ENCODE results near the gene TAGAP.

DNA sequence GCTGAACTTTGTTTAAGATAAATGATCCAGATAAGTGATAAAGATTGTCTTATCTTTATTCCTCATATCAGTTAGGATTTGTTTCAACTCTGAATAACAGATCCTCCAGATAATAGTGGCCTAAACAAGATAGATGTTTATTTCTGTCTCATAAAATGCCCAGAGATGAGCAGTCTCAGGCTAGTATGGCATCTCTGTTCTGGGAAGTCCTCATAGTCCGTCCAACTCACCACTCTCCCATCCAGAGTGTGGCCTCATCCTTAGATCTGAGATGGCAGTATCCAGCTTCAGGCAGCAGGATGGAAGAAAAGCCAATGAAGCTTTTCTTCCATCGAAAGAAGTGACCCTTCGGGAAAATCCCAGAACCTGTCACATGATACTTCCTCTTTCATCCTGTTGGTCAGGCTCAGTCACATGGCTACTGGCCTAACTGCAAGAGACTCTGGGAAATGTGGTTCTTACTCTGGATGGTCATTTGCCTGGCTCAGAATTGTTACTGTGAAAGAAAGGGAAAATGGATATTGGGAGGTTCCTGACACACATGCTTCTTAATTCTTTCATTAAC is 29.4 kb upstream of the TAGAP start:
- TF ChIP-seq, protein P1, sequence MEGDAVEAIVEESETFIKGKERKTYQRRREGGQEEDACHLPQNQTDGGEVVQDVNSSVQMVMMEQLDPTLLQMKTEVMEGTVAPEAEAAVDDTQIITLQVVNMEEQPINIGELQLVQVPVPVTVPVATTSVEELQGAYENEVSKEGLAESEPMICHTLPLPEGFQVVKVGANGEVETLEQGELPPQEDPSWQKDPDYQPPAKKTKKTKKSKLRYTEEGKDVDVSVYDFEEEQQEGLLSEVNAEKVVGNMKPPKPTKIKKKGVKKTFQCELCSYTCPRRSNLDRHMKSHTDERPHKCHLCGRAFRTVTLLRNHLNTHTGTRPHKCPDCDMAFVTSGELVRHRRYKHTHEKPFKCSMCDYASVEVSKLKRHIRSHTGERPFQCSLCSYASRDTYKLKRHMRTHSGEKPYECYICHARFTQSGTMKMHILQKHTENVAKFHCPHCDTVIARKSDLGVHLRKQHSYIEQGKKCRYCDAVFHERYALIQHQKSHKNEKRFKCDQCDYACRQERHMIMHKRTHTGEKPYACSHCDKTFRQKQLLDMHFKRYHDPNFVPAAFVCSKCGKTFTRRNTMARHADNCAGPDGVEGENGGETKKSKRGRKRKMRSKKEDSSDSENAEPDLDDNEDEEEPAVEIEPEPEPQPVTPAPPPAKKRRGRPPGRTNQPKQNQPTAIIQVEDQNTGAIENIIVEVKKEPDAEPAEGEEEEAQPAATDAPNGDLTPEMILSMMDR (IDR thresholded peaks at IDR 0.05) = no peak
- TF ChIP-seq POLR2A (IDR thresholded peaks at IDR 0.05) = no peak
